KMS-11 (cell line): ENCODE results near the gene PTPRK.

ENCODE experiments used
- H2AFZ ChIP-seq: fragments of 200-600 bp; sonication (generic); 2 replicates; pipeline ENCODE4 v1.6.1; 2016; ENCODE audit warnings: antibody characterized with exemption, mixed run types, low read depth
- H3K27ac ChIP-seq: fragments of 200-600 bp; sonication (generic); 2 replicates; pipeline ENCODE4 v1.6.1; 2016; ENCODE audit warnings: mild to moderate bottlenecking, mixed run types
- H3K27me3 ChIP-seq: fragments of 200-600 bp; sonication (generic); 2 replicates; pipeline ENCODE4 v1.6.1; 2017; ENCODE audit warnings: mild to moderate bottlenecking, low read depth, mixed run types, moderate library complexity; ENCODE audit not compliant: insufficient read depth
- H3K36me3 ChIP-seq: fragments of 200-600 bp; sonication (generic); 2 replicates; pipeline ENCODE4 v1.6.1; 2017; ENCODE audit warnings: mild to moderate bottlenecking, mixed run types; ENCODE audit not compliant: insufficient read depth
- H3K4me1 ChIP-seq: fragments of 200-600 bp; sonication (generic); 2 replicates; pipeline ENCODE4 v1.6.1; 2016; ENCODE audit warnings: mild to moderate bottlenecking, low read depth, mixed run types; ENCODE audit not compliant: poor library complexity, severe bottlenecking
- H3K4me2 ChIP-seq: fragments of 200-600 bp; sonication (generic); 2 replicates; pipeline ENCODE4 v1.7.0; 2016; ENCODE audit warnings: mild to moderate bottlenecking, mixed run types
- H3K4me3 ChIP-seq: fragments of 200-600 bp; sonication (generic); IDR thresholded peaks from 2 replicates; pipeline ENCODE4 v1.6.1; 2017; ENCODE audit warnings: low read depth, low read length, mixed read lengths; ENCODE audit not compliant: insufficient read depth
- H3K79me2 ChIP-seq: fragments of 200-600 bp; sonication (generic); 2 replicates; pipeline ENCODE4 v1.6.1; 2016; ENCODE audit warnings: low read depth, mixed run types; ENCODE audit not compliant: insufficient read depth
- H3K9ac ChIP-seq: fragments of 200-600 bp; sonication (generic); 2 replicates; pipeline ENCODE4 v1.6.1; 2016; ENCODE audit warnings: mild to moderate bottlenecking, mixed run types
- H4K20me1 ChIP-seq: fragments of 200-600 bp; sonication (generic); 2 replicates; pipeline ENCODE4 v1.6.1; 2016; ENCODE audit warnings: mild to moderate bottlenecking, mixed run types; ENCODE audit not compliant: insufficient read depth
- TF ChIP-seq, protein P1 (sequence below): fragments of 200-600 bp; sonication (generic); conservative IDR thresholded peaks from 2 replicates; pipeline ENCODE4 v1.6.1; 2017; ENCODE audit warnings: low read depth, mild to moderate bottlenecking, antibody characterized with exemption, low read length, moderate library complexity, mixed read lengths

PTPRK gene

DNA sequence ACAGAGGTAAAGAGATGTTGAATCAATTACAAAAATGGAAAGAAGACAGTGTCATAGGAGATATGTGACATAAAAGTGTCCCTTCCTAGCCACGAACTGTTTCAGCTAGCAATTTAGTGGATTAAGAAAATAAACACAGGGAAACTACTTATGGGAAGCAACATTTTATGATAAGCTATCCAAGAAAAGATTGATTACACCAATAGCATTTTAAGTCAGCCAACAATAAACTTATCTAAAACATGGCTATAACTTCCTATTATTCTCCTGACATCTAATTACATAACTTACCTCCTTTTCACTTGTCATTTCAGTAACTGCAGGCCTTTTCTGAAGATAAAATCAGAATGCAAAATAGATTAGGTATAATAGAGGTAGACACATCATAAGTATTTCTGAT lies 111.4 kb downstream of the PTPRK start:
- Histone ChIP-seq H3K4me3 (no peak overlapping the region), H3K9ac (no peak overlapping the region), H4K20me1 (no peaks in the 10 kb centered on the region), H3K27ac (no peak overlapping the region), H3K27me3 (no peaks in the 10 kb centered on the region), H3K36me3 (no peaks in the 10 kb centered on the region), H3K4me2 (no peak overlapping the region), H2AFZ (no peak overlapping the region), H3K4me1 (no peaks in the 10 kb centered on the region), H3K79me2 (no peaks in the 10 kb centered on the region)
- TF ChIP-seq, protein P1, sequence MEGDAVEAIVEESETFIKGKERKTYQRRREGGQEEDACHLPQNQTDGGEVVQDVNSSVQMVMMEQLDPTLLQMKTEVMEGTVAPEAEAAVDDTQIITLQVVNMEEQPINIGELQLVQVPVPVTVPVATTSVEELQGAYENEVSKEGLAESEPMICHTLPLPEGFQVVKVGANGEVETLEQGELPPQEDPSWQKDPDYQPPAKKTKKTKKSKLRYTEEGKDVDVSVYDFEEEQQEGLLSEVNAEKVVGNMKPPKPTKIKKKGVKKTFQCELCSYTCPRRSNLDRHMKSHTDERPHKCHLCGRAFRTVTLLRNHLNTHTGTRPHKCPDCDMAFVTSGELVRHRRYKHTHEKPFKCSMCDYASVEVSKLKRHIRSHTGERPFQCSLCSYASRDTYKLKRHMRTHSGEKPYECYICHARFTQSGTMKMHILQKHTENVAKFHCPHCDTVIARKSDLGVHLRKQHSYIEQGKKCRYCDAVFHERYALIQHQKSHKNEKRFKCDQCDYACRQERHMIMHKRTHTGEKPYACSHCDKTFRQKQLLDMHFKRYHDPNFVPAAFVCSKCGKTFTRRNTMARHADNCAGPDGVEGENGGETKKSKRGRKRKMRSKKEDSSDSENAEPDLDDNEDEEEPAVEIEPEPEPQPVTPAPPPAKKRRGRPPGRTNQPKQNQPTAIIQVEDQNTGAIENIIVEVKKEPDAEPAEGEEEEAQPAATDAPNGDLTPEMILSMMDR = no peak

DNA sequence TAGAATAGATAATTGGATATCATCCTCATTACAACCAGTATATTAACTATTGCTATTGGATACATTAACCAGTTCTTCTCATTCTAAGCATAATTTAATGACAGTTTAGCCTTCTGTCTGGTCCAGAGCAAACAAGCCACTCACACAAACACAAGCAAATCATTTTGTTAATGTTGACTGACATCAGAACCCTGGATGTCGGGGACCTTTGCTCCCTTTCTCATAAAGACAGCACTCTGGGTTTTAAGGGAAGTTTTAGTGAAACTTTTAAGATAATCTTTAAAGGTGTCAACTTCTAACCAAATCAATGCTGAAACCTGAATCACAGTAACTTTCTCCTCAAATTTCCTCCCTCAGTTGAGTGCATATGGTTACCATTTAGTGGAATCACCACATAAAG lies 113.9 kb downstream of the PTPRK start:
- TF ChIP-seq, protein P1 = no peak
- H3K27ac ChIP-seq = no peak overlapping the region
- H3K9ac ChIP-seq = no peak overlapping the region
- no peak overlapping the region for H3K4me2 ChIP-seq
- no peak overlapping the region for H2AFZ ChIP-seq
- no peaks in the 10 kb centered on the region for H3K27me3 ChIP-seq
- H3K4me3 ChIP-seq = no peak overlapping the region
- H4K20me1 ChIP-seq = no peaks in the 10 kb centered on the region
- no peaks in the 10 kb centered on the region for H3K36me3 ChIP-seq
- H3K4me1 ChIP-seq = no peaks in the 10 kb centered on the region
- H3K79me2 ChIP-seq = no peaks in the 10 kb centered on the region

DNA sequence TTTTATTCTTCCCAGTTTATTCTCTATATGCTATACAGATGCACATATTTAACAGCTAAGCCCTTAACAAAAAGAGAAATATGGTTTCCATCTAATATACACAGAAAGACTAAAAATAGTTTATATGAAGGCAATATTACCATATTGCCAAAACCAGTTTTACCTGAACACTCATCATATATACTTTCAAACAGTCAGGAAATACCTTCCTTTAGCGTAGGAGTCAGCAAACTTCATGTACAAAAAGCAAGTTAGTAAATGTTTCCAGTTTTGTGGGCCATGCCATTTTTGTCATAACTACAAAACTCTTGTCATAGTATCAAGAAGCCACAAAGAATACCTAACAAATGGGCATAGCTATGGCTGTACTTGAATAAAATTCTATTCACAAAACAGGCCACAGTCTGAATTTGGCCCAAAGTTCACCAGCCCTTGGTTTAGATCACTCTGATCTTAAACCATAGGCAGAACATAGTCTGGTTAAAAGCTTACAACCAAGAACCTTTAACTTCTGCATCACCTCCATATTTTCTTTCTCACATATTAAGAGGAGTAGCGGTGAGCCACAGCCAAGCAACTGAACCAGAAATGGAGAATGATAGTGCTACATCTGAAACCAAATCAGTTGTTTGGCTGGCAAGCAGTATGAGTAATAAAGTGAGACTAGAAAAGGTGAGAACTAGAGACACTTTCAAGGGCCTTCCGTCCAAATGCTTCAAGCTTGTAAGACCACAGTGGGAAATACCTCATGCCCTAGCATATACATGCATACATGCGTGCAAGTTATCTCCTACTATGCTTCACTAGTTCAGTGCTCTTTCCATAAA lies 116.6 kb downstream of the PTPRK start:
- no peaks in the 10 kb centered on the region for H3K36me3 ChIP-seq
- H3K4me3 ChIP-seq = no peak overlapping the region
- H3K4me1 ChIP-seq = no peaks in the 10 kb centered on the region
- H3K4me2 ChIP-seq = no peak overlapping the region
- no peak overlapping the region for H3K9ac ChIP-seq
- H3K27me3 ChIP-seq = no peaks in the 10 kb centered on the region
- H4K20me1 ChIP-seq = no peaks in the 10 kb centered on the region
- H3K79me2 ChIP-seq = no peaks in the 10 kb centered on the region
- H2AFZ ChIP-seq = no peak overlapping the region
- no peak overlapping the region for H3K27ac ChIP-seq
- TF ChIP-seq, protein P1 = no peak

DNA sequence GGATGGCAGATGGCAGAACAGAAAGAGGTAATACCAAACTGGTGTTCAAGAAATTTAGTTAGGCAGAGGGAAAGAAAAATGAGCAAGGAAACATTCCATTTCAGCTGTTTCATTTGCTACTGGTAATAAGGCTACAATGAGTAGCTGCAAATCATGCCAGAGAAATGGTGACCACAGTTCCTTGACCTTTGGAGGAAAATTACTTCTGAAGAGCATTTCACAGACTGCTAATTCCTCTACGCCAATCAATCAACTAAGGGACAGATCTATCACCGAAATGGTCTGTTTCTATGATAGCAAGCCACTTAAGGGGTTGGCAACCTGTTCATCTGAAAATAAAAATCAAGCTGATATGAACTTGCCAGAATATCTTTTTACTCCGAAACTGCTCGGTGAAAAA lies 119.5 kb downstream of the PTPRK start:
- no peak overlapping the region for H2AFZ ChIP-seq
- no peaks in the 10 kb centered on the region for H3K4me1 ChIP-seq
- H3K27me3 ChIP-seq = no peaks in the 10 kb centered on the region
- no peaks in the 10 kb centered on the region for H3K79me2 ChIP-seq
- no peak overlapping the region for H3K27ac ChIP-seq
- H4K20me1 ChIP-seq = no peaks in the 10 kb centered on the region
- TF ChIP-seq, protein P1 = no peak
- H3K4me3 ChIP-seq = no peak overlapping the region
- H3K36me3 ChIP-seq = no peaks in the 10 kb centered on the region
- H3K9ac ChIP-seq = no peak overlapping the region
- H3K4me2 ChIP-seq = no peak overlapping the region
